Measurements from ENCODE around the gene DNMBP. TPM values are rescaled to one million over a fixed set of nuclear protein-coding genes. Genes with fewer than 3 reads are reported as not detected.
A peak's percentile ranks its signal among the peaks of the same experiment; 100 is the strongest.
"Not testable (repeated sequence)": the region's sequence is repeated elsewhere in the genome, so short reads cannot be mapped to it uniquely, and the experiment has no call there.

The DNMBP gene
- total RNA-seq, 2 experiments from 2014 or later = 5.2 to 6.0 TPM

- POLR2A ChIA-PET = no interaction called here
- Mint-ChIP-seq H3K4me1 (no peaks in the 10 kb centered on the region), H3K27ac (no peak overlapping the region), H3K4me3 (no peak overlapping the region), H3K9me3 (no peaks in the 10 kb centered on the region), H3K27me3 (peaks cover 13% of the 10 kb centered on the region), H3K36me3 (no peaks in the 10 kb centered on the region)
- ATAC-seq (ENCODE audit: low read depth) (no peak), DNase-seq (no peak)
These were observed 24.1 kb upstream of the DNMBP start for GRCh38 chr10:100033766-100034418.

GRCh38 chr10:100027416-100027815 is 17.7 kb upstream of the DNMBP start:
- H3K27ac Mint-ChIP-seq = no peak overlapping the region
- DNase-seq (no peak), ATAC-seq (ENCODE audit: low read depth) (no peak)
- POLR2A ChIA-PET = no interaction called here
- no peaks in the 10 kb centered on the region for H3K36me3 Mint-ChIP-seq
- H3K4me3 Mint-ChIP-seq = no peak overlapping the region
- peaks cover 4% of the 10 kb centered on the region for H3K9me3 Mint-ChIP-seq
- H3K27me3 Mint-ChIP-seq = peaks cover 9% of the 10 kb centered on the region
- no peaks in the 10 kb centered on the region for H3K4me1 Mint-ChIP-seq

GRCh38 chr10:100025576-100025975 is 15.8 kb upstream of the DNMBP start:
- POLR2A ChIA-PET = no interaction called here
- no peak overlapping the region for H3K27ac Mint-ChIP-seq
- H3K27me3 Mint-ChIP-seq = peaks cover 9% of the 10 kb centered on the region
- peaks cover 2% of the 10 kb centered on the region for H3K4me1 Mint-ChIP-seq
- H3K4me3 Mint-ChIP-seq = no peak overlapping the region
- no peak for ATAC-seq (ENCODE audit: low read depth)
- DNase-seq = no peak
- H3K9me3 Mint-ChIP-seq = peaks cover 4% of the 10 kb centered on the region
- H3K36me3 Mint-ChIP-seq = no peaks in the 10 kb centered on the region

- no peak for ATAC-seq (ENCODE audit: low read depth)
- peaks cover 4% of the 10 kb centered on the region for H3K9me3 Mint-ChIP-seq
- H3K27me3 Mint-ChIP-seq = peaks cover 9% of the 10 kb centered on the region
- no peak overlapping the region for H3K4me3 Mint-ChIP-seq
- H3K27ac Mint-ChIP-seq = no peak overlapping the region
- no peak for DNase-seq
- no peaks in the 10 kb centered on the region for H3K36me3 Mint-ChIP-seq
- H3K4me1 Mint-ChIP-seq = peaks cover 8% of the 10 kb centered on the region
- POLR2A ChIA-PET = no interaction called here
These were observed 15.0 kb upstream of the DNMBP start for GRCh38 chr10:100024748-100025147.

- DNase-seq (no peak), ATAC-seq (ENCODE audit: low read depth) (no peak)
- Mint-ChIP-seq H3K4me1 (peaks cover 8% of the 10 kb centered on the region), H3K27ac (no peak overlapping the region), H3K27me3 (peaks cover 12% of the 10 kb centered on the region), H3K4me3 (no peak overlapping the region), H3K9me3 (no peaks in the 10 kb centered on the region), H3K36me3 (no peaks in the 10 kb centered on the region)
- POLR2A ChIA-PET = no interaction called here
These were observed 12.7 kb upstream of the DNMBP start for GRCh38 chr10:100022403-100022802.

GRCh38 chr10:100021322-100021721 is 11.6 kb upstream of the DNMBP start:
- H3K4me1 Mint-ChIP-seq = peaks cover 8% of the 10 kb centered on the region

GRCh38 chr10:100020886-100021253 is 11.1 kb upstream of the DNMBP start:
- no peaks in the 10 kb centered on the region for H3K36me3 Mint-ChIP-seq
- H3K9me3 Mint-ChIP-seq = no peaks in the 10 kb centered on the region
- ATAC-seq (ENCODE audit: low read depth) = no peak
- no peak for DNase-seq
- POLR2A ChIA-PET = no interaction called here
- H3K27ac Mint-ChIP-seq = no peak overlapping the region
- H3K27me3 Mint-ChIP-seq = peaks cover 13% of the 10 kb centered on the region
- peaks cover 8% of the 10 kb centered on the region for H3K4me1 Mint-ChIP-seq
- no peak overlapping the region for H3K4me3 Mint-ChIP-seq

More at GRCh38 chr10:100021322-100021721, 11.6 kb upstream of the DNMBP start:
- Mint-ChIP-seq H3K9me3 (no peaks in the 10 kb centered on the region), H3K27me3 (peaks cover 13% of the 10 kb centered on the region), H3K4me3 (no peak overlapping the region), H3K27ac (no peak overlapping the region), H3K36me3 (no peaks in the 10 kb centered on the region)
- POLR2A ChIA-PET = interaction anchor here (0.6 to 0.7 kb wide), 2 partner anchors 184 to 376 kb away, joined by 3 read pairs; no protein-coding TSS in a partner anchor
- DNase-seq (no peak), ATAC-seq (ENCODE audit: low read depth) (no peak)

GRCh38 chr10:100020142-100020885 is 10.6 kb upstream of the DNMBP start:
- peaks cover 13% of the 10 kb centered on the region for H3K27me3 Mint-ChIP-seq
- POLR2A ChIA-PET = no interaction called here
- ATAC-seq (ENCODE audit: low read depth) (peak; percentile 80), DNase-seq (no peak)
- H3K9me3 Mint-ChIP-seq = no peaks in the 10 kb centered on the region
- no peaks in the 10 kb centered on the region for H3K36me3 Mint-ChIP-seq
- peaks cover 8% of the 10 kb centered on the region for H3K4me1 Mint-ChIP-seq
- H3K4me3 Mint-ChIP-seq = peak overlapping the region; percentile 2
- H3K27ac Mint-ChIP-seq = no peak overlapping the region

GRCh38 chr10:100019787-100020141 is 10.0 kb upstream of the DNMBP start:
- Mint-ChIP-seq H3K4me3 (no peak overlapping the region), H3K27ac (no peak overlapping the region), H3K9me3 (no peaks in the 10 kb centered on the region), H3K4me1 (peaks cover 8% of the 10 kb centered on the region), H3K27me3 (peaks cover 9% of the 10 kb centered on the region), H3K36me3 (no peaks in the 10 kb centered on the region)
- ATAC-seq (ENCODE audit: low read depth) = no peak
- DNase-seq = no peak
- POLR2A ChIA-PET = no interaction called here

- no peak for ATAC-seq (ENCODE audit: low read depth)
- H3K36me3 Mint-ChIP-seq = no peaks in the 10 kb centered on the region
- H3K27me3 Mint-ChIP-seq = peaks cover 20% of the 10 kb centered on the region
These were observed 4.5 kb upstream of the DNMBP start for GRCh38 chr10:100014071-100014762.

GRCh38 chr10:100013621-100014020 is 3.9 kb upstream of the DNMBP start:
- no peak for ATAC-seq (ENCODE audit: low read depth)
- Mint-ChIP-seq H3K27ac (no peak overlapping the region), H3K36me3 (peaks cover 1% of the 10 kb centered on the region), H3K27me3 (peaks cover 17% of the 10 kb centered on the region), H3K9me3 (no peaks in the 10 kb centered on the region), H3K4me3 (no peak overlapping the region), H3K4me1 (peaks cover 12% of the 10 kb centered on the region)
- DNase-seq = no peak
- POLR2A ChIA-PET = no interaction called here

More at GRCh38 chr10:100014071-100014762, 4.5 kb upstream of the DNMBP start:
- no peak overlapping the region for H3K27ac Mint-ChIP-seq
- no peak for DNase-seq
- H3K9me3 Mint-ChIP-seq = no peaks in the 10 kb centered on the region
- H3K4me3 Mint-ChIP-seq = no peak overlapping the region
- POLR2A ChIA-PET = no interaction called here
- H3K4me1 Mint-ChIP-seq = peaks cover 7% of the 10 kb centered on the region

- Mint-ChIP-seq H3K4me1 (peaks cover 20% of the 10 kb centered on the region), H3K27me3 (peaks cover 16% of the 10 kb centered on the region)
- H3K36me3 Mint-ChIP-seq; DNase-seq; POLR2A ChIA-PET; H3K27ac Mint-ChIP-seq; ATAC-seq (ENCODE audit: low read depth); H3K4me3 Mint-ChIP-seq; H3K9me3 Mint-ChIP-seq: not testable (repeated sequence)
These were observed 2.2 kb upstream of the DNMBP start for GRCh38 chr10:100011906-100012305.

- H3K4me1 Mint-ChIP-seq = peaks cover 29% of the 10 kb centered on the region
- DNase-seq = no peak
These were observed 409 bp downstream of the DNMBP start for GRCh38 chr10:100009283-100009792.

More at GRCh38 chr10:100009283-100009792, 409 bp downstream of the DNMBP start:
- peak overlapping the region; percentile 89 for H3K4me3 Mint-ChIP-seq
- POLR2A ChIA-PET = interaction anchor here (0.6 to 1.5 kb wide), 2 partner anchors 15 to 526 kb away, joined by 3 to 4 read pairs; partner anchors contain the start of gene HIF1AN
- no peak overlapping the region for H3K27ac Mint-ChIP-seq
- peak; percentile 84 for ATAC-seq (ENCODE audit: low read depth)
- H3K27me3 Mint-ChIP-seq = peaks cover 16% of the 10 kb centered on the region
- H3K36me3 Mint-ChIP-seq = peaks cover 1% of the 10 kb centered on the region
- no peaks in the 10 kb centered on the region for H3K9me3 Mint-ChIP-seq

Measured in activated naive CD8-positive, alpha-beta T cell treated with anti-CD3 and anti-CD28 coated beads, Interleukin-2, amount 10 ng/mL, durations not matched to agents 7 days and 5 days (primary cell).